GM12878 (cell line): Measurements from ENCODE around the gene PRR15. TPM values are rescaled to one million over a fixed set of nuclear protein-coding genes. Genes with fewer than 3 reads are reported as not detected.

ENCODE experiments used
- ATAC-seq: fragments of 200-7000 bp; cut with Tn5 transposase; 3 replicates; pipeline ENCODE4 v1.9.1; 2020; ENCODE audit warnings: mild to moderate bottlenecking, moderate library complexity
- BruUV-seq: library from RNA; stranded (reverse); fragments of 400-500 nt; replicated peaks from 2 replicates; lab custom pipeline; 2021; lab: Mats Ljungman, UMichigan
- CTCF ChIA-PET: fragments of 300-600 bp; sonication (Branson Sonifier 250); formaldehyde crosslinking; extraction: SDS; loops from one replicate; lab custom pipeline; 2021; ENCODE audit warnings: inconsistent platforms; lab: Yijun Ruan, JAX
- POLR2A ChIA-PET: fragments of 350-600 bp; formaldehyde crosslinking; extraction: SDS; loops from one replicate; lab custom pipeline; 2021; ENCODE audit warnings: inconsistent platforms; lab: Charles Lee
- RAD21 ChIA-PET: fragments of 300-600 bp; sonication (Branson Sonifier 250); formaldehyde crosslinking; loops from one replicate; lab custom pipeline; 2023; ENCODE audit warnings: antibody characterized with exemption; ENCODE audit not compliant: unreplicated experiment; lab: Charles Lee
- SMC1A ChIA-PET: fragments of 300-600 bp; sonication (Branson Sonifier 250); formaldehyde crosslinking; loops from one replicate; lab custom pipeline; 2023; ENCODE audit not compliant: unreplicated experiment, uncharacterized antibody; lab: Charles Lee
- DNase-seq: peaks from one replicate; pipeline ENCODE4 v3.0.0-alpha.2; 2011; ENCODE audit warnings: low read depth, low spot score
- FAIRE-seq: peaks from 3 replicates; lab custom pipeline; 2011; peaks lifted over from hg19 to GRCh38; lab: Jason Lieb, UNC
- H2AFZ ChIP-seq: 2 replicates; pipeline ENCODE4 v1.6.0; 2011; ENCODE audit warnings: low read depth, low read length, control low read depth; ENCODE audit not compliant: control insufficient read depth
- H3K27ac ChIP-seq: 2 replicates; pipeline ENCODE4 v1.5.1; 2011; ENCODE audit warnings: control low read depth; ENCODE audit not compliant: control insufficient read depth, insufficient read depth
- H3K27me3 ChIP-seq, 2 experiments: replicated peaks in 1 of 2; 2 replicates each; pipeline versions ENCODE4 v1.6.0 to v1.6.1; 2011; ENCODE audit warnings: low read length in 1 of 2; ENCODE audit not compliant: control insufficient read depth in 2 of 2, insufficient read depth in 2 of 2
- H3K36me3 ChIP-seq, 2 experiments: 2 replicates each; pipeline ENCODE4 v1.5.1; 2011; ENCODE audit warnings: low read length in 1 of 2; ENCODE audit not compliant: control insufficient read depth in 2 of 2, insufficient read depth in 2 of 2
- H3K4me1 ChIP-seq: 2 replicates; pipeline ENCODE4 v1.6.1; 2011; ENCODE audit warnings: mild to moderate bottlenecking, low read length, moderate library complexity, mixed read lengths; ENCODE audit not compliant: control insufficient read depth, insufficient read depth
- H3K4me2 ChIP-seq: 2 replicates; pipeline ENCODE4 v1.6.0; 2011; ENCODE audit warnings: control low read depth; ENCODE audit not compliant: control insufficient read depth, insufficient read depth
- H3K4me3 ChIP-seq: fragments of 200-600 bp; sonication (generic); 2 replicates; pipeline ENCODE4 v1.5.1; 2016
- H3K79me2 ChIP-seq: 2 replicates; pipeline ENCODE4 v1.6.0; 2011; ENCODE audit warnings: low read length; ENCODE audit not compliant: control insufficient read depth, insufficient read depth
- H3K9ac ChIP-seq: 2 replicates; pipeline ENCODE4 v1.8.0; 2011; ENCODE audit warnings: low read length, control low read depth, mixed read lengths; ENCODE audit not compliant: control insufficient read depth, insufficient read depth
- H3K9me3 ChIP-seq: replicated peaks from 3 replicates; pipeline ENCODE4 v1.5.1; 2011; ENCODE audit warnings: mild to moderate bottlenecking, low read length; ENCODE audit not compliant: control insufficient read depth, insufficient read depth
- H4K20me1 ChIP-seq: 2 replicates; pipeline ENCODE4 v1.6.0; 2011; ENCODE audit not compliant: control insufficient read depth, insufficient read depth
- CEBPB ChIP-seq, 2 experiments: fragments of 150-350 bp in 1 of 2; IDR thresholded peaks; 2 replicates each; pipeline ENCODE4 v1.6.1; 2012 to 2014; ENCODE audit warnings: low read depth in 2 of 2, low read length in 2 of 2, borderline replicate concordance in 1 of 2, inconsistent platforms in 1 of 2
- CHD1 ChIP-seq: IDR thresholded peaks from 2 replicates; pipeline ENCODE4 v1.6.1; 2012; ENCODE audit warnings: low read depth, low read length, improper control_type of control experiment
- CREB1 ChIP-seq: IDR thresholded peaks from 2 replicates; pipeline ENCODE4 v1.6.1; 2012; ENCODE audit warnings: low read depth, mild to moderate bottlenecking, inconsistent platforms
- EP300 ChIP-seq, 2 experiments: fragments of 150-350 bp in 1 of 2; IDR thresholded peaks; 2 replicates each; pipeline ENCODE4 v1.6.1; 2011 to 2012; ENCODE audit warnings: low read depth in 2 of 2, low read length in 2 of 2, borderline replicate concordance in 1 of 2, improper control_type of control experiment in 1 of 2, inconsistent platforms in 1 of 2; ENCODE audit not compliant: control insufficient read depth in 1 of 2
- HDAC6 ChIP-seq: fragments of 200-600 bp; sonication (generic); IDR thresholded peaks from one replicate; pipeline ENCODE4 v1.8.0; 2017; ENCODE audit warnings: antibody characterized with exemption; ENCODE audit not compliant: unreplicated experiment
- NKRF ChIP-seq: fragments of 450-650 bp; conservative IDR thresholded peaks from 2 replicates; pipeline ENCODE4 v1.6.1; 2017; ENCODE audit warnings: mild to moderate bottlenecking, moderate library complexity
- PAX5 ChIP-seq: IDR thresholded peaks from 2 replicates; pipeline ENCODE4 v1.6.1; 2011; ENCODE audit warnings: low read depth, low read length, borderline replicate concordance
- RBBP5 ChIP-seq: fragments of 200-600 bp; sonication (generic); conservative IDR thresholded peaks from 2 replicates; pipeline ENCODE4 v1.6.1; 2016
- SIN3A ChIP-seq: IDR thresholded peaks from 2 replicates; pipeline ENCODE4 v1.6.1; 2012; ENCODE audit warnings: low read depth, low read length, improper control_type of control experiment
- ZNF687 ChIP-seq: fragments of 450-650 bp; IDR thresholded peaks from 2 replicates; pipeline ENCODE4 v1.6.1; 2017; ENCODE audit warnings: mild to moderate bottlenecking, moderate library complexity
- WGBS: methylation state at CpG from one replicate; pipeline ENCODE4 v1.1.6; 2016; ENCODE audit warnings: low lambda C conversion rate; ENCODE audit not compliant: insufficient replicate concordance, insufficient coverage; ENCODE audit errors: missing lambda C conversion rate; 5-methylcytosine and 5-hydroxymethylcytosine counted together
- in situ Hi-C: fragments of 300-500 bp; cut with MboI; formaldehyde crosslinking; loops from 9 replicates; pipeline ENCODE4 v1.14.3; 2018; ENCODE audit warnings: mixed read lengths
- intact Hi-C: fragments of 100-400 bp; cut with micrococcal nuclease; formaldehyde crosslinking; loops from one replicate; pipeline ENCODE4 v1.14.2; 2022; ENCODE audit not compliant: unreplicated experiment
- polyA plus RNA-seq, 11 experiments: library from polyadenylated mRNA; depleted of rRNA in 4 of 11; unstranded in 6 of 11; stranded (reverse) in 5 of 11; fragments of >200 nt; fragmentation: Nextera tagmentation in 4 of 11; fragmentation: Illumina TruSeq in 1 of 11; extraction: Ambion mirVana in 4 of 11; extraction: Trizol in 1 of 11; gene quantifications; 1 replicate in 1 of 11; 2 replicates in 10 of 11; pipeline versions ENCODE4 v1.2.1 to v1.2.3, GENCODE V29; 2011 to 2016; ENCODE audit warnings: inconsistent platforms in 2 of 11, missing spikeins in 2 of 11, low read depth in 1 of 11
- total RNA-seq, 4 experiments: library from RNA; depleted of rRNA in 3 of 4; stranded (reverse); fragments of >200 nt in 3 of 4; fragmentation: Illumina TruSeq in 1 of 4; extraction: Trizol in 1 of 4; gene quantifications; 2 replicates each; pipeline versions ENCODE4 v1.2.1 to v1.2.3, GENCODE V29; 2013 to 2021

PRR15 gene
- total and polyA plus RNA-seq, 10 of the 15 experiments (the other 5 are each of a cell fraction or from before 2014, with no cell fraction given): not detected

- H4K20me1 ChIP-seq: no peaks in the 10 kb centered on the region
- no peak overlapping the region for H3K9ac ChIP-seq
- H3K79me2 ChIP-seq: no peaks in the 10 kb centered on the region
- no peak overlapping the region for H3K4me3 ChIP-seq
- ChIA-PET SMC1A (no interaction called here), CTCF (no interaction called here), POLR2A (no interaction called here), RAD21 (interaction anchor here (0.5 kb wide), 1 partner anchor 183 kb away, joined by 3 read pairs; no protein-coding TSS in a partner anchor)
- in situ Hi-C loops (no loop called here), intact Hi-C loops (no loop called here)
- H3K27me3 ChIP-seq: no peaks in the 10 kb centered on the region
- H3K4me1 ChIP-seq: no peaks in the 10 kb centered on the region
- no peak for ATAC-seq
- 46% methylated on average over 8 of the region's 8 CpGs for WGBS
- DNase-seq: no peak
- no peak for FAIRE-seq
- no TSS peak for BruUV-seq
- H3K4me2 ChIP-seq: no peak overlapping the region
- H2AFZ ChIP-seq: no peak overlapping the region
- no peak overlapping the region for H3K27ac ChIP-seq
- no peak for TF ChIP-seq RBBP5
- H3K36me3 ChIP-seq: no peaks in the 10 kb centered on the region
- no peaks in the 10 kb centered on the region for H3K9me3 ChIP-seq
These were observed 35.0 kb downstream of the PRR15 start for GRCh38 chr7:29598613-29599012.

GRCh38 chr7:29599026-29599425 lies 35.4 kb downstream of the PRR15 start:
- ATAC-seq (no peak), DNase-seq (no peak), FAIRE-seq (no peak)
- H4K20me1 ChIP-seq: no peaks in the 10 kb centered on the region
- no peaks in the 10 kb centered on the region for H3K36me3 ChIP-seq
- no peak overlapping the region for H3K4me2 ChIP-seq
- no peaks in the 10 kb centered on the region for H3K4me1 ChIP-seq
- no peaks in the 10 kb centered on the region for H3K27me3 ChIP-seq
- intact Hi-C loops (no loop called here), in situ Hi-C loops (no loop called here)
- no peaks in the 10 kb centered on the region for H3K9me3 ChIP-seq
- H3K4me3 ChIP-seq: no peak overlapping the region
- no peaks in the 10 kb centered on the region for H3K79me2 ChIP-seq
- 21% methylated on average over 2 of the region's 2 CpGs for WGBS
- CTCF ChIA-PET: no interaction called here
- H2AFZ ChIP-seq: no peak overlapping the region
- SMC1A ChIA-PET: no interaction called here
- H3K9ac ChIP-seq: no peak overlapping the region
- H3K27ac ChIP-seq: no peak overlapping the region
- RAD21 ChIA-PET: interaction anchor here (0.5 kb wide), 1 partner anchor 183 kb away, joined by 3 read pairs; no protein-coding TSS in a partner anchor
- POLR2A ChIA-PET: interaction anchor here (0.5 kb wide), 1 partner anchor 1529 kb away, joined by 3 read pairs; no protein-coding TSS in a partner anchor
- BruUV-seq: no TSS peak
- TF ChIP-seq CHD1: no peak
- TF ChIP-seq EP300 (IDR thresholded peaks at IDR 0.05; ENCODE audit: borderline replicate concordance in 1 of 2, control insufficient read depth in 1 of 2, low read depth in 2 of 2, low read length in 2 of 2): no peak
- TF ChIP-seq ZNF687: no peak
- TF ChIP-seq NKRF: no peak
- TF ChIP-seq SIN3A: no peak
- no peak for TF ChIP-seq CREB1
- no peak for TF ChIP-seq CEBPB (IDR thresholded peaks at IDR 0.05; ENCODE audit: borderline replicate concordance in 1 of 2, low read depth in 2 of 2, low read length in 2 of 2)
- no peak for TF ChIP-seq PAX5
- TF ChIP-seq HDAC6: no peak
